ENCODE results near the gene STXBP6. TPM values are rescaled to one million over a fixed set of nuclear protein-coding genes. Genes with fewer than 3 reads are reported as not detected.

Gene STXBP6
- total and polyA plus RNA-seq, 10 of the 15 experiments (the other 5 are each of a cell fraction or from before 2014, with no cell fraction given): 1.2 to 47.3 (median 1.9) TPM

DNA sequence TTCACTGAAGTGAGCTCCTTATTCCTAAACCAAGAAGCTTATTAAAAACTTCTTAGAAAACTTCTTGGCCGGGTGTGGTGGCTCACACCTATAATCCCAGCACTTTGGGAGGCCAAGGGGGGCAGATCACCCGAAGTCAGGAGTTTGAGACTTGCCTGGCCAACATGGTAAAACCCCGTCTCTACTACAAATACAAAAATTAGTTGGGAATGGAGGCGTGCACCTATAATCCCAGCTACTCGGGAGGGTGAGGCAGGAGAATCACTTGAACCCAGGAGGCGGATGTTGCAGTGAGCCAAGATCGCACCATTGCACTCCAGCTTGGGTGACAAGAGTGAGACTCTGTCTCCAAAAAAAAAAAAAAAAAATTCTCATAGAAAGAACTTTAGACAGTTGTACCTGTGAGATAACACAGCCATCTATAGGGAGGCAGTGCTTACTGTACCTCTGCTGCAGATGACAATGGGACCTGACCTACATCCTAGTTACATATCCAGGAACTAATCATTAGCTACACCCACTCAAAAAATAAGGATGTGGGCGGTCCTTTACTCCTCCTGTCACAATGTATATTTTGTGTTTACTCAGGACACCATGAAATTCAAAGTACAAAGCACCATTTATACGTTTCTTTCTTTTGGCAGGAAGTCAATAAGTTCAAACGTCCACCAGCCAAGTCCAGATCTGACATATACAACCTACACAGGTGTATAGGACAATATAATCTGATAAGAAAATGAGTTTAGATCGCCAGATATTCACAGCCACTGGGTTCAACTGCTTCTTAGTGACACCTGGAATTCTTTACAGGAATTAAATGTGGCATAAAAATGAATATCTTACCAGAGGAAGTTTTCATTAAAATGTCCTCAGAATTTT, 14.9 kb downstream of the STXBP6 start:
- intact Hi-C loops (cut with micrococcal nuclease; ENCODE audit: unreplicated experiment): loop anchor here (5.0 to 10.0 kb wide), 2 partner anchors 97 to 300 kb away; no protein-coding TSS in a partner anchor
- ChIA-PET CTCF (interaction anchor here (1.0 to 6.2 kb wide), 15 partner anchors 9 to 300 kb away, joined by 3 to 90 read pairs (median 4); no protein-coding TSS in a partner anchor), SMC1A (ENCODE audit: uncharacterized antibody, unreplicated experiment) (interaction anchor here (0.6 to 5.5 kb wide), 16 partner anchors 7 to 553 kb away, joined by 3 to 49 read pairs (median 4); no protein-coding TSS in a partner anchor), RAD21 (ENCODE audit: unreplicated experiment) (interaction anchor here (0.7 to 5.3 kb wide), 14 partner anchors 10 to 324 kb away, joined by 3 to 50 read pairs (median 4); no protein-coding TSS in a partner anchor), POLR2A (interaction anchor here (0.6 to 1.9 kb wide), 4 partner anchors 149 to 231 kb away, joined by 3 to 7 read pairs (median 3); no protein-coding TSS in a partner anchor)
- BruUV-seq (replicated peaks): no TSS peak
- H3K27me3 ChIP-seq (replicated peaks in 1 of 2; ENCODE audit: control insufficient read depth in 2 of 2, insufficient read depth in 2 of 2, low read length in 1 of 2): no peaks in the 10 kb centered on the region
- no peak for DNase-seq (ENCODE audit: low read depth, low spot score)
- no peaks in the 10 kb centered on the region for H3K79me2 ChIP-seq (ENCODE audit: control insufficient read depth, insufficient read depth, low read length)
- H2AFZ ChIP-seq (ENCODE audit: control insufficient read depth, low read depth, low read length): no peak overlapping the region
- ATAC-seq: 0 out of 3 replicates have a peak, but pooled peaks have one; percentile 10
- WGBS (ENCODE audit: insufficient coverage, insufficient replicate concordance, low lambda C conversion rate, missing lambda C conversion rate): 28% methylated on average over 11 of the region's 11 CpGs
- H3K36me3 ChIP-seq (ENCODE audit: control insufficient read depth in 2 of 2, insufficient read depth in 2 of 2, low read length in 1 of 2): no peaks in the 10 kb centered on the region
- in situ Hi-C loops (cut with MboI): no loop called here
- no peak overlapping the region for H3K27ac ChIP-seq (ENCODE audit: control insufficient read depth, insufficient read depth)
- H3K9ac ChIP-seq (ENCODE audit: control insufficient read depth, insufficient read depth, low read length): no peak overlapping the region
- no peaks in the 10 kb centered on the region for H4K20me1 ChIP-seq (ENCODE audit: control insufficient read depth, insufficient read depth)
- no peaks in the 10 kb centered on the region for H3K4me1 ChIP-seq (ENCODE audit: control insufficient read depth, insufficient read depth, low read length)
- H3K4me3 ChIP-seq: no peak overlapping the region
- FAIRE-seq: no peak
- no peaks in the 10 kb centered on the region; the same call in 2 of the 3 replicates for H3K9me3 ChIP-seq (replicated peaks; ENCODE audit: control insufficient read depth, insufficient read depth, low read length)
- no peak overlapping the region for H3K4me2 ChIP-seq (ENCODE audit: control insufficient read depth, insufficient read depth)
- TF ChIP-seq, protein P1, sequence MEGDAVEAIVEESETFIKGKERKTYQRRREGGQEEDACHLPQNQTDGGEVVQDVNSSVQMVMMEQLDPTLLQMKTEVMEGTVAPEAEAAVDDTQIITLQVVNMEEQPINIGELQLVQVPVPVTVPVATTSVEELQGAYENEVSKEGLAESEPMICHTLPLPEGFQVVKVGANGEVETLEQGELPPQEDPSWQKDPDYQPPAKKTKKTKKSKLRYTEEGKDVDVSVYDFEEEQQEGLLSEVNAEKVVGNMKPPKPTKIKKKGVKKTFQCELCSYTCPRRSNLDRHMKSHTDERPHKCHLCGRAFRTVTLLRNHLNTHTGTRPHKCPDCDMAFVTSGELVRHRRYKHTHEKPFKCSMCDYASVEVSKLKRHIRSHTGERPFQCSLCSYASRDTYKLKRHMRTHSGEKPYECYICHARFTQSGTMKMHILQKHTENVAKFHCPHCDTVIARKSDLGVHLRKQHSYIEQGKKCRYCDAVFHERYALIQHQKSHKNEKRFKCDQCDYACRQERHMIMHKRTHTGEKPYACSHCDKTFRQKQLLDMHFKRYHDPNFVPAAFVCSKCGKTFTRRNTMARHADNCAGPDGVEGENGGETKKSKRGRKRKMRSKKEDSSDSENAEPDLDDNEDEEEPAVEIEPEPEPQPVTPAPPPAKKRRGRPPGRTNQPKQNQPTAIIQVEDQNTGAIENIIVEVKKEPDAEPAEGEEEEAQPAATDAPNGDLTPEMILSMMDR (IDR thresholded peaks at IDR 0.05 in 2 of 3, conservative IDR thresholded peaks at IDR 0.05 in 1 of 3; ENCODE audit: control insufficient read depth in 2 of 3, extremely low read depth in 1 of 3, insufficient read depth in 1 of 3, low read depth in 3 of 3, low read length in 3 of 3): peak in 1 of 3 experiments; percentile 21; a peak in 1 of 6 replicates
- TF ChIP-seq, protein P2, sequence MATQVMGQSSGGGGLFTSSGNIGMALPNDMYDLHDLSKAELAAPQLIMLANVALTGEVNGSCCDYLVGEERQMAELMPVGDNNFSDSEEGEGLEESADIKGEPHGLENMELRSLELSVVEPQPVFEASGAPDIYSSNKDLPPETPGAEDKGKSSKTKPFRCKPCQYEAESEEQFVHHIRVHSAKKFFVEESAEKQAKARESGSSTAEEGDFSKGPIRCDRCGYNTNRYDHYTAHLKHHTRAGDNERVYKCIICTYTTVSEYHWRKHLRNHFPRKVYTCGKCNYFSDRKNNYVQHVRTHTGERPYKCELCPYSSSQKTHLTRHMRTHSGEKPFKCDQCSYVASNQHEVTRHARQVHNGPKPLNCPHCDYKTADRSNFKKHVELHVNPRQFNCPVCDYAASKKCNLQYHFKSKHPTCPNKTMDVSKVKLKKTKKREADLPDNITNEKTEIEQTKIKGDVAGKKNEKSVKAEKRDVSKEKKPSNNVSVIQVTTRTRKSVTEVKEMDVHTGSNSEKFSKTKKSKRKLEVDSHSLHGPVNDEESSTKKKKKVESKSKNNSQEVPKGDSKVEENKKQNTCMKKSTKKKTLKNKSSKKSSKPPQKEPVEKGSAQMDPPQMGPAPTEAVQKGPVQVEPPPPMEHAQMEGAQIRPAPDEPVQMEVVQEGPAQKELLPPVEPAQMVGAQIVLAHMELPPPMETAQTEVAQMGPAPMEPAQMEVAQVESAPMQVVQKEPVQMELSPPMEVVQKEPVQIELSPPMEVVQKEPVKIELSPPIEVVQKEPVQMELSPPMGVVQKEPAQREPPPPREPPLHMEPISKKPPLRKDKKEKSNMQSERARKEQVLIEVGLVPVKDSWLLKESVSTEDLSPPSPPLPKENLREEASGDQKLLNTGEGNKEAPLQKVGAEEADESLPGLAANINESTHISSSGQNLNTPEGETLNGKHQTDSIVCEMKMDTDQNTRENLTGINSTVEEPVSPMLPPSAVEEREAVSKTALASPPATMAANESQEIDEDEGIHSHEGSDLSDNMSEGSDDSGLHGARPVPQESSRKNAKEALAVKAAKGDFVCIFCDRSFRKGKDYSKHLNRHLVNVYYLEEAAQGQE (IDR thresholded peaks at IDR 0.05; ENCODE audit: low read depth, low read length): no peak
